Heart left ventricle (tissue), 13 donors: ENCODE data around the gene NAA60.

ENCODE experiments used
- POLR2A ChIP-seq, 2 donors: fragments of 450-650 bp; IDR thresholded peaks; one replicate each; pipeline ENCODE4 v1.6.1; 2017; ENCODE audit warnings: antibody characterized with exemption in 2 of 2, mild to moderate bottlenecking in 2 of 2, moderate library complexity in 2 of 2
- TF ChIP-seq, protein P1 (sequence below), 12 donors: fragments of 200-600 bp; sonication (generic) in 4 of 12; IDR thresholded peaks; one replicate each; pipeline versions ENCODE4 v1.5.0 to v1.8.0; 2018 to 2022; ENCODE audit warnings: antibody characterized with exemption in 12 of 12, mild to moderate bottlenecking in 5 of 12
- donor health status: ischemic (EF 13 %, LVEDD 7.1; RV severe dilation, severe dysfunction).
- donor health status: DM: no; HTN: yes; CAD: no.
- donor health status: DM: no; HTN: no; CAD: no.
- donor health status: ischemic (EF 25% LVEDD 6.9; RV normal size, moderate dysfunction).
- donor health status: ischemic (EF 25% LVEDD 5.7; RV mildly dilated, moderate dysfunction).
- donor health status: ischemic (EF 35%, LVEDD 5.7; RV mildly dilated, moderate dysfunction).
- donor health status: nonischemic (EF 11% LVEDD 7.7; RV severe dilation, severe dysfunction).
- donor health status: DM: yes; HTN: yes; CAD: no.
- donor health status: PGD.
- donor health status: ischemic (EF 29% LVEDD 5.4; RV normal size, mild dysfunction).
- donor health status: nonischemic (EF 23%, LVEDD 6.1; RV moderate dilation, normal function).

DNA sequence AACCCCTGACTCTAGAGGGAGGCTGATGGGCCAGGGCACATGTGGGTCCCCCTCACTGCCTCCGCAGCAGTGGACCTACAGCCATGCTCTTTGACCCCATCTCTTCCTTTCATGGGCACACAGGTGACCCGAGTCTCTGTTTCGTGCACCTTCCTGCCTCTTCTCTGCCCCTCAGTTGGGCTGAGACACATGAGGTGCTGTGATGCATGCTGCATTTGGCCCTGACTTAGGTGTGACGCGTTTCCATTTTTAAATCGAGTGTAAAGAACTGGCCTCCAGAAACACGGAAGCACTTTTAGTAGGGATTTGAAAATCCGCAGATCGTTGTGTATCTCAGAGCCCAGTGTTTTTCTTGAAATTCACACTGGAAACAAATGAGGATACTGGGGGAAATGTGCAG is 27.2 kb downstream of the NAA60 start:
- TF ChIP-seq, protein P1, sequence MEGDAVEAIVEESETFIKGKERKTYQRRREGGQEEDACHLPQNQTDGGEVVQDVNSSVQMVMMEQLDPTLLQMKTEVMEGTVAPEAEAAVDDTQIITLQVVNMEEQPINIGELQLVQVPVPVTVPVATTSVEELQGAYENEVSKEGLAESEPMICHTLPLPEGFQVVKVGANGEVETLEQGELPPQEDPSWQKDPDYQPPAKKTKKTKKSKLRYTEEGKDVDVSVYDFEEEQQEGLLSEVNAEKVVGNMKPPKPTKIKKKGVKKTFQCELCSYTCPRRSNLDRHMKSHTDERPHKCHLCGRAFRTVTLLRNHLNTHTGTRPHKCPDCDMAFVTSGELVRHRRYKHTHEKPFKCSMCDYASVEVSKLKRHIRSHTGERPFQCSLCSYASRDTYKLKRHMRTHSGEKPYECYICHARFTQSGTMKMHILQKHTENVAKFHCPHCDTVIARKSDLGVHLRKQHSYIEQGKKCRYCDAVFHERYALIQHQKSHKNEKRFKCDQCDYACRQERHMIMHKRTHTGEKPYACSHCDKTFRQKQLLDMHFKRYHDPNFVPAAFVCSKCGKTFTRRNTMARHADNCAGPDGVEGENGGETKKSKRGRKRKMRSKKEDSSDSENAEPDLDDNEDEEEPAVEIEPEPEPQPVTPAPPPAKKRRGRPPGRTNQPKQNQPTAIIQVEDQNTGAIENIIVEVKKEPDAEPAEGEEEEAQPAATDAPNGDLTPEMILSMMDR (IDR thresholded peaks at IDR 0.05), result no peak
- TF ChIP-seq POLR2A (IDR thresholded peaks at IDR 0.05), result no peak
